Ovary (tissue), 9 donors: ENCODE measurements around the gene VPS13A. TPM values are rescaled to one million over a fixed set of nuclear protein-coding genes. Genes with fewer than 3 reads are reported as not detected.

Experiments
- DNase-seq, 5 donors: peaks; one replicate each; pipeline ENCODE4 v3.0.0-alpha.2; 2019 to 2020
- H3K27ac ChIP-seq, 2 donors: fragments of 200-600 bp; one replicate each; pipeline versions ENCODE4 v1.5.1 to v1.8.0; 2019 to 2022
- H3K27me3 ChIP-seq: fragments of 200-600 bp; one replicate; pipeline ENCODE4 v1.8.0; 2022
- H3K36me3 ChIP-seq: fragments of 200-600 bp; sonication (generic); one replicate; pipeline ENCODE4 v1.5.1; 2019
- H3K4me1 ChIP-seq: one replicate; pipeline ENCODE4 v1.8.1; 2013; ENCODE audit warnings: mild to moderate bottlenecking, moderate library complexity; ENCODE audit not compliant: insufficient read depth
- H3K4me3 ChIP-seq: fragments of 200-600 bp; sonication (generic); one replicate; pipeline ENCODE4 v1.5.1; 2017
- H3K9me3 ChIP-seq, 2 donors: fragments of 200-600 bp in 1 of 2; sonication (generic) in 1 of 2; one replicate each; pipeline versions ENCODE4 v1.5.1 to v1.8.1; 2013 to 2019; ENCODE audit warnings: mild to moderate bottlenecking in 1 of 2, moderate library complexity in 1 of 2
- EP300 ChIP-seq: sonication (generic); formaldehyde crosslinking; IDR thresholded peaks from one replicate; pipeline ENCODE4 v1.6.1; 2017; ENCODE audit warnings: antibody characterized with exemption
- POLR2A ChIP-seq: fragments of 450-650 bp; IDR thresholded peaks from one replicate; pipeline ENCODE4 v1.6.1; 2017; ENCODE audit warnings: antibody characterized with exemption, mild to moderate bottlenecking, moderate library complexity
- WGBS, 3 donors: extraction: QIAGEN DNeasy Blood & Tissue Kit in 1 of 3; methylation state at CpG; one replicate each; pipeline versions ENCODE4 v1.1.5 to v1.1.7; 2013 to 2017; 5-methylcytosine and 5-hydroxymethylcytosine counted together
- intact Hi-C, 4 donors: fragments of 100-400 bp; cut with DNase I; formaldehyde crosslinking; loops; one replicate each; pipeline versions ENCODE4 v1.11.0 to v1.15.1; 2022 to 2023
- polyA plus RNA-seq, 2 donors: library from polyadenylated mRNA; stranded (reverse); fragments of 200-250 nt in 1 of 2; fragments of 350-450 nt in 1 of 2; fragmentation: Illumina TruSeq in 1 of 2; extraction: RNeasy Lipid Tissue Mini Kit (QIAGEN cat#74804) in 1 of 2; gene quantifications; one replicate each; pipeline ENCODE4 v1.2.3, GENCODE V29; 2013 to 2014
- total RNA-seq, 7 donors: library from RNA; depleted of rRNA in 2 of 7; stranded (reverse); fragments of >200 nt in 2 of 7; fragmentation: NEBNext Ultra II Directional in 3 of 7; extraction: Animal tissue kit (Norgen Biotek cat#: 25700) in 3 of 7; gene quantifications; one replicate each; pipeline versions ENCODE4 v1.1.0 to v1.2.4, GENCODE V29; 2016 to 2023
- TF ChIP-seq, protein P1 (sequence below), 3 donors: fragments of 450-650 bp in 2 of 3; fragments of 200-600 bp in 1 of 3; IDR thresholded peaks; one replicate each; pipeline versions ENCODE4 v1.5.1 to v1.8.0; 2016 to 2022; ENCODE audit warnings: antibody characterized with exemption in 3 of 3, mild to moderate bottlenecking in 1 of 3
- donor health status: DM: no; HTN: no; CAD: no; lungs with moderate emphysema.
- donor health status: DM: no; HTN: no; CAD: no.
- donor health status: Bipolar disorder and iron deficiency.
- donor health status: DM: yes; HTN: yes; CAD: no.
- donor health status: DM: no; HTN: no; CAD: no.
- donor health status: DM: yes; HTN: yes; CAD: no.

Gene VPS13A
- total and polyA plus RNA-seq, 9 donors: 3.5 to 46.6 (median 13.5) TPM

DNA sequence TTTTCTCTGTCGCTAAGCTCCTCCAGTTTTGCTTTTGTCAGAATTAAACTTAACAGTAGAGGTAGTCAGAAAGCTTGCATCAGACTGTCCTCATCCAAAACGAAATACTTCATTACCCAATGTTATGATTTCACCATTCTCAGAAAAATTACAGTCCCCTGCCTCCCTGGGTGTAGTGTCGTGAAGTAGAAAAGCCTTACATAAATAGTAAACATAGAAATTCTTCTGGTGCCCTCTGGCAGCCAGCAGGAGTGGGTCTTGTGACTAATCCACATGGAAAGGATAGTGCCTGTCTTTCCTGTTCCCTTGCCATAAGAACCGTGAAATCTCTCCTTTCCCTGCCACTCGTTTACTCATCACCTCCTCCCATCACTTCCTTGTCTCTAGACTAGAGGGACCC, 240.2 kb downstream of the VPS13A start:
- intact Hi-C loops: no loop called here
- Histone ChIP-seq H3K4me3 (no peak overlapping the region), H3K36me3 (no peaks in the 10 kb centered on the region), H3K4me1 (peaks cover 1% of the 10 kb centered on the region), H3K9me3 (no peaks in the 10 kb centered on the region), H3K27ac (no peak overlapping the region), H3K27me3 (no peaks in the 10 kb centered on the region)
- TF ChIP-seq, protein P1, sequence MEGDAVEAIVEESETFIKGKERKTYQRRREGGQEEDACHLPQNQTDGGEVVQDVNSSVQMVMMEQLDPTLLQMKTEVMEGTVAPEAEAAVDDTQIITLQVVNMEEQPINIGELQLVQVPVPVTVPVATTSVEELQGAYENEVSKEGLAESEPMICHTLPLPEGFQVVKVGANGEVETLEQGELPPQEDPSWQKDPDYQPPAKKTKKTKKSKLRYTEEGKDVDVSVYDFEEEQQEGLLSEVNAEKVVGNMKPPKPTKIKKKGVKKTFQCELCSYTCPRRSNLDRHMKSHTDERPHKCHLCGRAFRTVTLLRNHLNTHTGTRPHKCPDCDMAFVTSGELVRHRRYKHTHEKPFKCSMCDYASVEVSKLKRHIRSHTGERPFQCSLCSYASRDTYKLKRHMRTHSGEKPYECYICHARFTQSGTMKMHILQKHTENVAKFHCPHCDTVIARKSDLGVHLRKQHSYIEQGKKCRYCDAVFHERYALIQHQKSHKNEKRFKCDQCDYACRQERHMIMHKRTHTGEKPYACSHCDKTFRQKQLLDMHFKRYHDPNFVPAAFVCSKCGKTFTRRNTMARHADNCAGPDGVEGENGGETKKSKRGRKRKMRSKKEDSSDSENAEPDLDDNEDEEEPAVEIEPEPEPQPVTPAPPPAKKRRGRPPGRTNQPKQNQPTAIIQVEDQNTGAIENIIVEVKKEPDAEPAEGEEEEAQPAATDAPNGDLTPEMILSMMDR (IDR thresholded peaks at IDR 0.05): no peak
- no peak for TF ChIP-seq EP300
- TF ChIP-seq POLR2A: no peak
- 34 to 57% (median 47%) methylated on average over 5 of the region's 5 CpGs for whole genome bisulfite sequencing, 3 donors
- DNase-seq: no peak

DNA sequence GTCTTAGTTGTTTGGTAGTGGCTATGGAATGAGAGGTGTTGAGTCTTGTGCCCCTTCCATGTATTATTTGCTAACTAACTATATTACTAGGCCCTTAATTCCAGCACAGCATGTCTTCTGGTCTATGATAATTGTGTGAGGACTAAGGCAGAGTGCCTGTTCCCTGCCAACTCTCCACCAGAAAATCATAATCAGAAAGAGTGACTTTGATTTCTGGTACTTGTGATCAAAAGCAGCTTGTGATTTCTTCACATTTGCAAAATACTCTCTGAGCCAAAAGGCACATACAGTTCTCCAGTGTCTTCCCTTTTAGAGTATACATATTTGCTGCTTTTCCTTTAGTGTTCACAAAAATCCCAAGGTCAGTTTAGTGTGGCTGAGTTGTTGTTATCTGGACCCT, 240.9 kb downstream of the VPS13A start:
- intact Hi-C loops: no loop called here
- Histone ChIP-seq H3K4me3 (no peak overlapping the region), H3K27ac (no peak overlapping the region), H3K9me3 (no peaks in the 10 kb centered on the region), H3K27me3 (no peaks in the 10 kb centered on the region), H3K36me3 (no peaks in the 10 kb centered on the region), H3K4me1 (peaks cover 1% of the 10 kb centered on the region)
- DNase-seq: no peak
- TF ChIP-seq EP300 (no peak), POLR2A (no peak)
- TF ChIP-seq, protein P1 (IDR thresholded peaks at IDR 0.05): no peak

DNA sequence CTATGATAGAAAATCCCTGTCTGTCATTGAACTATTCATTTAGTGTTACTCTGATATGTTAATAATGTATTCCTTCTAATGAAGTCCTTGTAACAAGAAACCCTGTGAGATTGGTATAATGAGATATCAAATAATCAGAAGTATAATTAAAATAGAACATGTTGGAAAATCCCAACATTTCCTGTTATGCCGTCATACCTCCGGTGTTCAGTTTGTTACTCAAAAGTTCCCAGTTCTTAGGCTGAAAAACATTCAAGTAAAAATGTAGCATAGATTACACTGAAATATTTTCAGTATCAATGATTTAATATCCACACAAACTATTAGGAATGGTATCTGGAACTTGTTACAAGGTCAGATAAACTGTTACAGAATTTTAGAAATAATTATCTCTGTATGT, 243.3 kb downstream of the VPS13A start:
- no peaks in the 10 kb centered on the region for H3K27me3 ChIP-seq
- no peak for DNase-seq
- WGBS, 3 donors: 38 to 57% (median 53%) methylated on average over 2 of the region's 2 CpGs
- H3K36me3 ChIP-seq: no peaks in the 10 kb centered on the region
- H3K4me3 ChIP-seq: no peak overlapping the region
- TF ChIP-seq EP300 (no peak), POLR2A (no peak)
- TF ChIP-seq, protein P1 (IDR thresholded peaks at IDR 0.05): no peak
- no peak overlapping the region for H3K27ac ChIP-seq
- H3K4me1 ChIP-seq: peaks cover 1% of the 10 kb centered on the region
- intact Hi-C loops: no loop called here
- H3K9me3 ChIP-seq: no peaks in the 10 kb centered on the region

DNA sequence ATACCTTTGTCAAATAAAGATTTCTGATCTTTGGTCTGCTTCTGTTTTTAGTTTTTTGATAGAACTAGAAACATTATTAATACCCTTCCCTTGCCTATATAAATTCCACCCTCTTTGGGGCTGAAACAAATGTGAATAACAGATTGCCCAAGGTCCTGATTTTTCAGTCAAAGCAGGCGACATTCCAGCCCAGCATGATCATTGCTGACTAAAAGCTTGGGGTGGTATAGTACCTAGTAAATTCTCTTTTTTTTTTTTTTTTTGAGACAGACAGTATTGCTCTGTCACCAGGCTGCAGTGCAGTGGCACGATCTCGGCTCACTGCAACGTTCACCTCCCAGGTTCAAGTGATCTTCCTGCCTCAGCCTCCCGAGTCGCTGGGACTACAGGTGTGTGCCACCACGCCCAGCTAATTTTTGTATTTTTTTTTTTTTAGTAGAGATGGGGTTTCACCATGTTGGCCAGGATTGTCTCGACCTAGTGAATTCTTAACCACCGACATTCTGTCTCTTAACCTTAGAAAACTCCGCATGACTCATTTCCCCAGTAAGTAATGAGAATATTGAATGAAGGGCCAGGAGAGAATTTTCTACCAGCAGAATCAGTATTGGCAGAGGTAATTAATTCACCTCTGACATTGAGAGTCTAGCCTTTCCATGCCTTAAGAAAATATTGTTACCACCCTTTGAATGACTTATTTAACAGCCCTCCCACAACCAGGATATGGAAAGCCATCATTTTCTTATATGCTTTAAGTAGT, 244.4 kb downstream of the VPS13A start:
- TF ChIP-seq POLR2A: no peak
- TF ChIP-seq, protein P1 (IDR thresholded peaks at IDR 0.05): no peak
- TF ChIP-seq EP300: no peak
- no peaks in the 10 kb centered on the region for H3K9me3 ChIP-seq
- no peak for DNase-seq
- 96 to 97% (median 97%) methylated on average over 10 of the region's 10 CpGs for WGBS, 3 donors
- no peaks in the 10 kb centered on the region for H3K27me3 ChIP-seq
- H3K36me3 ChIP-seq: no peaks in the 10 kb centered on the region
- intact Hi-C loops: no loop called here
- H3K27ac ChIP-seq: no peak overlapping the region
- H3K4me1 ChIP-seq: peaks cover 1% of the 10 kb centered on the region
- no peak overlapping the region for H3K4me3 ChIP-seq
